ENCODE measurements around the gene CR2.

Gene CR2

GRCh38 chr1:207421078-207421477, 33.0 kb upstream of the CR2 start:
- no peak overlapping the region for H3K4me2 ChIP-seq (ENCODE audit: low read length)
- TF ChIP-seq EZH2 (IDR thresholded peaks at IDR 0.05; ENCODE audit: borderline replicate concordance, low read length) (no peak), CTCF (IDR thresholded peaks at IDR 0.05; ENCODE audit: low read length) (no peak)
- no peaks in the 10 kb centered on the region for H3K9me2 ChIP-seq (ENCODE audit: low read depth, low read length)
- H3K27me3 ChIP-seq (ENCODE audit: insufficient read depth, low read length): no peaks in the 10 kb centered on the region; the same call in 1 of the 2 replicates
- no peaks in the 10 kb centered on the region for H3K4me1 ChIP-seq (ENCODE audit: insufficient read depth, low read length, severe bottlenecking)
- H4K20me1 ChIP-seq (ENCODE audit: insufficient read depth, low read length): no peaks in the 10 kb centered on the region
- H3K79me2 ChIP-seq (ENCODE audit: insufficient read depth, low read length): no peaks in the 10 kb centered on the region
- no peak overlapping the region for H3K4me3 ChIP-seq (ENCODE audit: low read depth, low read length, poor library complexity, severe bottlenecking)
- H3K9me3 ChIP-seq (ENCODE audit: low read length): no peaks in the 10 kb centered on the region
- no peaks in the 10 kb centered on the region for H3F3A ChIP-seq (ENCODE audit: insufficient read depth, low read length)
- no peak overlapping the region for H2AFZ ChIP-seq (ENCODE audit: low read length)
- no peaks in the 10 kb centered on the region for H3K36me3 ChIP-seq (ENCODE audit: insufficient read depth, low read length)
- no peak overlapping the region for H3K9ac ChIP-seq (ENCODE audit: low read length)
- no peak overlapping the region for H3K27ac ChIP-seq (ENCODE audit: low read depth, low read length, poor library complexity, severe bottlenecking)

- H3F3A ChIP-seq (ENCODE audit: insufficient read depth, low read length): no peaks in the 10 kb centered on the region
- H2AFZ ChIP-seq (ENCODE audit: low read length): no peak overlapping the region
- H3K9me3 ChIP-seq (ENCODE audit: low read length): no peaks in the 10 kb centered on the region
- no peak for TF ChIP-seq EZH2 (IDR thresholded peaks at IDR 0.05; ENCODE audit: borderline replicate concordance, low read length)
- TF ChIP-seq CTCF (IDR thresholded peaks at IDR 0.05; ENCODE audit: low read length): no peak
- no peak overlapping the region for H3K4me3 ChIP-seq (ENCODE audit: low read depth, low read length, poor library complexity, severe bottlenecking)
- H3K4me2 ChIP-seq (ENCODE audit: low read length): no peak overlapping the region
- H3K9ac ChIP-seq (ENCODE audit: low read length): no peak overlapping the region
- no peaks in the 10 kb centered on the region; the same call in 1 of the 2 replicates for H3K27me3 ChIP-seq (ENCODE audit: insufficient read depth, low read length)
- H3K4me1 ChIP-seq (ENCODE audit: insufficient read depth, low read length, severe bottlenecking): no peaks in the 10 kb centered on the region
- H3K36me3 ChIP-seq (ENCODE audit: insufficient read depth, low read length): no peaks in the 10 kb centered on the region
- no peaks in the 10 kb centered on the region for H3K79me2 ChIP-seq (ENCODE audit: insufficient read depth, low read length)
- H3K27ac ChIP-seq (ENCODE audit: low read depth, low read length, poor library complexity, severe bottlenecking): no peak overlapping the region
- H3K9me2 ChIP-seq (ENCODE audit: low read depth, low read length): no peaks in the 10 kb centered on the region
- H4K20me1 ChIP-seq (ENCODE audit: insufficient read depth, low read length): no peaks in the 10 kb centered on the region
Measured at GRCh38 chr1:207423560-207424292, 30.4 kb upstream of the CR2 start.

- H3K27ac ChIP-seq (ENCODE audit: low read depth, low read length, poor library complexity, severe bottlenecking): no peak overlapping the region
- no peak overlapping the region for H3K9ac ChIP-seq (ENCODE audit: low read length)
- no peaks in the 10 kb centered on the region for H3K4me1 ChIP-seq (ENCODE audit: insufficient read depth, low read length, severe bottlenecking)
- H3K79me2 ChIP-seq (ENCODE audit: insufficient read depth, low read length): no peaks in the 10 kb centered on the region
- no peaks in the 10 kb centered on the region for H3K36me3 ChIP-seq (ENCODE audit: insufficient read depth, low read length)
- TF ChIP-seq CTCF (IDR thresholded peaks at IDR 0.05; ENCODE audit: low read length) (no peak), EZH2 (IDR thresholded peaks at IDR 0.05; ENCODE audit: borderline replicate concordance, low read length) (no peak)
- no peaks in the 10 kb centered on the region for H3K9me3 ChIP-seq (ENCODE audit: low read length)
- H4K20me1 ChIP-seq (ENCODE audit: insufficient read depth, low read length): no peaks in the 10 kb centered on the region
- H2AFZ ChIP-seq (ENCODE audit: low read length): no peak overlapping the region
- no peaks in the 10 kb centered on the region for H3F3A ChIP-seq (ENCODE audit: insufficient read depth, low read length)
- no peaks in the 10 kb centered on the region for H3K9me2 ChIP-seq (ENCODE audit: low read depth, low read length)
- H3K4me2 ChIP-seq (ENCODE audit: low read length): no peak overlapping the region
- no peak overlapping the region for H3K4me3 ChIP-seq (ENCODE audit: low read depth, low read length, poor library complexity, severe bottlenecking)
- no peaks in the 10 kb centered on the region; the same call in 1 of the 2 replicates for H3K27me3 ChIP-seq (ENCODE audit: insufficient read depth, low read length)
Measured at GRCh38 chr1:207424570-207425131, 29.5 kb upstream of the CR2 start.
